WTC11 (cell line): ENCODE data around the gene SPATA24.

Experiments
- CREM ChIP-seq: sonication (generic); formaldehyde crosslinking; IDR thresholded peaks from 2 replicates; pipeline ENCODE4 v1.8.1; 2022; ENCODE audit warnings: mild to moderate bottlenecking, missing genetic modification reagents, moderate library complexity
- FOXK1 ChIP-seq: sonication (generic); formaldehyde crosslinking; IDR thresholded peaks from 2 replicates; pipeline ENCODE4 v1.8.0; 2022; ENCODE audit warnings: mild to moderate bottlenecking, moderate library complexity, missing genetic modification reagents
- NFYB ChIP-seq: sonication (generic); formaldehyde crosslinking; conservative IDR thresholded peaks from 2 replicates; pipeline ENCODE4 v1.8.0; 2022; ENCODE audit warnings: low read depth, missing genetic modification reagents
- NR2C2 ChIP-seq: sonication (generic); formaldehyde crosslinking; IDR thresholded peaks from 2 replicates; pipeline ENCODE4 v1.8.0; 2022; ENCODE audit warnings: mild to moderate bottlenecking, missing genetic modification reagents
- RELA ChIP-seq: sonication (generic); formaldehyde crosslinking; IDR thresholded peaks from 2 replicates; pipeline ENCODE4 v1.8.1; 2022; ENCODE audit warnings: missing genetic modification reagents, mild to moderate bottlenecking, borderline replicate concordance
- SMAD4 ChIP-seq: sonication (generic); formaldehyde crosslinking; IDR thresholded peaks from 2 replicates; pipeline ENCODE4 v1.8.0; 2022; ENCODE audit warnings: mild to moderate bottlenecking, missing genetic modification reagents
- TF ChIP-seq, protein P1 (sequence below): fragments of 200-600 bp; IDR thresholded peaks from 2 replicates; pipeline ENCODE4 v1.8.0; 2022; ENCODE audit warnings: antibody characterized with exemption
- TF ChIP-seq, protein P2 (sequence below): sonication (generic); formaldehyde crosslinking; IDR thresholded peaks from 2 replicates; pipeline ENCODE4 v1.8.1; 2023; ENCODE audit warnings: mild to moderate bottlenecking, moderate library complexity, missing genetic modification reagents
- TF ChIP-seq, protein P3 (sequence below): sonication (generic); formaldehyde crosslinking; IDR thresholded peaks from 2 replicates; pipeline ENCODE4 v1.8.1; 2023; ENCODE audit warnings: mild to moderate bottlenecking, missing genetic modification reagents, moderate library complexity

DNA sequence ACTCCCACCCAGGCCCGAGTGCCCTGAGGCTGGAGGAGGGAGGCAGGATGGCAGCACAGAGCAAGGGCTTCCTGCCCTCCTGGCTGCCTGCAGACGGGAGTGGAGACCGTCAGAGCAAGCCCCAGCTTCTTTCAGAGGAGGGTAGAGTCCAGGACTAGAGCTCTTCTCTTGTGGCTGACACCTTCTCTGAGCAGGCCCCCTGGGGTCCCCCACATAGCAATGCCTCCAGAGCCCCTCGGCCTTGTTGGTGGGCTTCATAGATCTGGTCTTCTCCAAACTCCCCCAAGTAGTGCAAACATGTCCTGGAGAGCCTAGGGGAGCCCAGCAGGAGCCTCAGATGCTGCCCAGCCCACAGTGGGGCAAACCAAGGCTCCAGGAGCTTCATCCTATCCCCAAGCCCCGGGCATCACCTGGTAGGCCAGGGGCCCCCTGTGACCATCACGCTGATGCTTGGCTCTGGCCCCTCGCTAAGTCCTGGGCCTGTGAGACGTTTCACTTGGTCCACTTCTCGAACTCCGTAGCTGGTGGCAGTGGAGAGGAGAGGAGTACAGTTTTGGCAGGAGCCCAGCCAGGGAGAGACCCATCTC is 16.2 kb downstream of the SPATA24 start:
- TF ChIP-seq, protein P1, sequence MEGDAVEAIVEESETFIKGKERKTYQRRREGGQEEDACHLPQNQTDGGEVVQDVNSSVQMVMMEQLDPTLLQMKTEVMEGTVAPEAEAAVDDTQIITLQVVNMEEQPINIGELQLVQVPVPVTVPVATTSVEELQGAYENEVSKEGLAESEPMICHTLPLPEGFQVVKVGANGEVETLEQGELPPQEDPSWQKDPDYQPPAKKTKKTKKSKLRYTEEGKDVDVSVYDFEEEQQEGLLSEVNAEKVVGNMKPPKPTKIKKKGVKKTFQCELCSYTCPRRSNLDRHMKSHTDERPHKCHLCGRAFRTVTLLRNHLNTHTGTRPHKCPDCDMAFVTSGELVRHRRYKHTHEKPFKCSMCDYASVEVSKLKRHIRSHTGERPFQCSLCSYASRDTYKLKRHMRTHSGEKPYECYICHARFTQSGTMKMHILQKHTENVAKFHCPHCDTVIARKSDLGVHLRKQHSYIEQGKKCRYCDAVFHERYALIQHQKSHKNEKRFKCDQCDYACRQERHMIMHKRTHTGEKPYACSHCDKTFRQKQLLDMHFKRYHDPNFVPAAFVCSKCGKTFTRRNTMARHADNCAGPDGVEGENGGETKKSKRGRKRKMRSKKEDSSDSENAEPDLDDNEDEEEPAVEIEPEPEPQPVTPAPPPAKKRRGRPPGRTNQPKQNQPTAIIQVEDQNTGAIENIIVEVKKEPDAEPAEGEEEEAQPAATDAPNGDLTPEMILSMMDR = no peak
- no peak for TF ChIP-seq SMAD4 (CRISPR knock-in tag)
- no peak for TF ChIP-seq NR2C2 (CRISPR knock-in tag)
- no peak for TF ChIP-seq FOXK1
- TF ChIP-seq, protein P2, sequence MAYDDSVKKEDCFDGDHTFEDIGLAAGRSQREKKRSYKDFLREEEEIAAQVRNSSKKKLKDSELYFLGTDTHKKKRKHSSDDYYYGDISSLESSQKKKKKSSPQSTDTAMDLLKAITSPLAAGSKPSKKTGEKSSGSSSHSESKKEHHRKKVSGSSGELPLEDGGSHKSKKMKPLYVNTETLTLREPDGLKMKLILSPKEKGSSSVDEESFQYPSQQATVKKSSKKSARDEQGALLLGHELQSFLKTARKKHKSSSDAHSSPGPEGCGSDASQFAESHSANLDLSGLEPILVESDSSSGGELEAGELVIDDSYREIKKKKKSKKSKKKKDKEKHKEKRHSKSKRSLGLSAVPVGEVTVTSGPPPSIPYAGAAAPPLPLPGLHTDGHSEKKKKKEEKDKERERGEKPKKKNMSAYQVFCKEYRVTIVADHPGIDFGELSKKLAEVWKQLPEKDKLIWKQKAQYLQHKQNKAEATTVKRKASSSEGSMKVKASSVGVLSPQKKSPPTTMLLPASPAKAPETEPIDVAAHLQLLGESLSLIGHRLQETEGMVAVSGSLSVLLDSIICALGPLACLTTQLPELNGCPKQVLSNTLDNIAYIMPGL (CRISPR knock-in tag) = no peak
- TF ChIP-seq CREM (CRISPR knock-in tag) = no peak
- TF ChIP-seq, protein P3, sequence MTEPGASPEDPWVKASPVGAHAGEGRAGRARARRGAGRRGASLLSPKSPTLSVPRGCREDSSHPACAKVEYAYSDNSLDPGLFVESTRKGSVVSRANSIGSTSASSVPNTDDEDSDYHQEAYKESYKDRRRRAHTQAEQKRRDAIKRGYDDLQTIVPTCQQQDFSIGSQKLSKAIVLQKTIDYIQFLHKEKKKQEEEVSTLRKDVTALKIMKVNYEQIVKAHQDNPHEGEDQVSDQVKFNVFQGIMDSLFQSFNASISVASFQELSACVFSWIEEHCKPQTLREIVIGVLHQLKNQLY (CRISPR knock-in tag) = no peak
- no peak for TF ChIP-seq NFYB (CRISPR knock-in tag)
- no peak for TF ChIP-seq RELA (CRISPR knock-in tag)
